ENCODE data around the gene DHFR2.

GRCh38 chr3:94106268-94106667 lies 43.6 kb upstream of the DHFR2 start:
- no peak for TF ChIP-seq CTCF (IDR thresholded peaks at IDR 0.05)
- TF ChIP-seq POLR2A (IDR thresholded peaks at IDR 0.05), result no peak

Data from testis (tissue), 2 donors.